ENCODE measurements around the gene CES1.

- TF ChIP-seq CTCF (IDR thresholded peaks at IDR 0.05), result no peak
- no peak for TF ChIP-seq POLR2A (IDR thresholded peaks at IDR 0.05)
Observed at GRCh38 chr16:55811811-55812210, 21.1 kb downstream of the CES1 start.

Measured in transverse colon (tissue), 3 donors.